ENCODE data around the gene AP4M1. TPM values are rescaled to one million over a fixed set of nuclear protein-coding genes. Genes with fewer than 3 reads are reported as not detected.
A peak's percentile ranks its signal among the peaks of the same experiment; 100 is the strongest.

AP4M1 gene
- 10 to 100 TPM; 12.6 to 12.7 TPM for total RNA-seq

- Mint-ChIP-seq H3K4me1 (ENCODE audit: low read depth) (peaks cover 40% of the 10 kb centered on the region), H3K27me3 (ENCODE audit: low read depth) (no peaks in the 10 kb centered on the region), H3K4me3 (peak within 1 kb of the TSS; percentile 91), H3K27ac (peak within 1 kb of the TSS; percentile 96), H3K9me3 (no peaks in the 10 kb centered on the region), H3K36me3 (ENCODE audit: low read depth) (peaks cover 41% of the 10 kb centered on the region)
- peak; percentile 98 for DNase-seq
- CTCF ChIA-PET: interaction anchor here (0.9 to 2.1 kb wide), 7 partner anchors 11 to 374 kb away, joined by 3 to 7 read pairs (median 4); no protein-coding TSS in a partner anchor
- intact Hi-C loops (cut with micrococcal nuclease): loop anchor here (1.0 to 2.0 kb wide), 8 partner anchors 12 to 328 kb away; partner anchors contain the start of genes CNPY4, GPC2, LAMTOR4 and MBLAC1
These were observed at the start of gene AP4M1, which contains the start of gene MCM7 for GRCh38 chr7:100101016-100101862. AP4M1 (plus strand) TSS chr7:100101643; CDS start chr7:100101715, 72 bp downstream. MCM7 (minus strand) TSS chr7:100101397; CDS start chr7:100101294, 103 bp downstream.

GRCh38 chr7:100053215-100053614, 48.2 kb upstream of the AP4M1 start:
- CTCF ChIA-PET: interaction anchor here (0.7 to 3.2 kb wide), 9 partner anchors 17 to 145 kb away, joined by 3 to 19 read pairs (median 7); no protein-coding TSS in a partner anchor
- H3K9me3 Mint-ChIP-seq: no peaks in the 10 kb centered on the region
- H3K27me3 Mint-ChIP-seq (ENCODE audit: low read depth): no peaks in the 10 kb centered on the region
- peaks cover 6% of the 10 kb centered on the region for H3K36me3 Mint-ChIP-seq (ENCODE audit: low read depth)
- DNase-seq: peak; percentile 56
- H3K4me1 Mint-ChIP-seq (ENCODE audit: low read depth): peaks cover 16% of the 10 kb centered on the region
- H3K4me3 Mint-ChIP-seq: no peak overlapping the region
- intact Hi-C loops (cut with micrococcal nuclease): loop anchor here (1.0 kb wide), 1 partner anchor 59 kb away; no protein-coding TSS in a partner anchor
- H3K27ac Mint-ChIP-seq: no peak overlapping the region

- H3K27ac Mint-ChIP-seq: no peak overlapping the region
- no peaks in the 10 kb centered on the region for H3K4me1 Mint-ChIP-seq (ENCODE audit: low read depth)
- CTCF ChIA-PET: interaction anchor here (1.0 kb wide), 1 partner anchor 22 kb away, joined by 3 read pairs; no protein-coding TSS in a partner anchor
- no peak overlapping the region for H3K4me3 Mint-ChIP-seq
- intact Hi-C loops (cut with micrococcal nuclease): no loop called here
- DNase-seq: no peak
- H3K36me3 Mint-ChIP-seq (ENCODE audit: low read depth): peaks cover 7% of the 10 kb centered on the region
- H3K27me3 Mint-ChIP-seq (ENCODE audit: low read depth): no peaks in the 10 kb centered on the region
- H3K9me3 Mint-ChIP-seq: no peaks in the 10 kb centered on the region
These were observed 44.4 kb upstream of the AP4M1 start for GRCh38 chr7:100057006-100057405.

- H3K9me3 Mint-ChIP-seq: no peaks in the 10 kb centered on the region
These were observed 42.1 kb upstream of the AP4M1 start for GRCh38 chr7:100059251-100059739.

GRCh38 chr7:100061518-100062193, 39.8 kb upstream of the AP4M1 start:
- H3K27me3 Mint-ChIP-seq (ENCODE audit: low read depth): no peaks in the 10 kb centered on the region
- no peak overlapping the region for H3K27ac Mint-ChIP-seq
- H3K4me1 Mint-ChIP-seq (ENCODE audit: low read depth): no peaks in the 10 kb centered on the region
- intact Hi-C loops (cut with micrococcal nuclease): no loop called here
- no peak for DNase-seq
- H3K36me3 Mint-ChIP-seq (ENCODE audit: low read depth): peaks cover 23% of the 10 kb centered on the region
- CTCF ChIA-PET: interaction anchor here (1.0 kb wide), 1 partner anchor 12 kb away, joined by 3 read pairs; the partner anchor contains the start of gene ZSCAN21
- H3K4me3 Mint-ChIP-seq: no peak overlapping the region
- H3K9me3 Mint-ChIP-seq: no peaks in the 10 kb centered on the region

More at GRCh38 chr7:100059251-100059739, 42.1 kb upstream of the AP4M1 start:
- Mint-ChIP-seq H3K27me3 (ENCODE audit: low read depth) (no peaks in the 10 kb centered on the region), H3K4me3 (no peak overlapping the region), H3K36me3 (ENCODE audit: low read depth) (peaks cover 17% of the 10 kb centered on the region), H3K27ac (no peak overlapping the region), H3K4me1 (ENCODE audit: low read depth) (no peaks in the 10 kb centered on the region)
- intact Hi-C loops (cut with micrococcal nuclease): no loop called here
- CTCF ChIA-PET: no interaction called here
- no peak for DNase-seq

GRCh38 chr7:100063376-100063775, 38.1 kb upstream of the AP4M1 start:
- Mint-ChIP-seq H3K27me3 (ENCODE audit: low read depth) (no peaks in the 10 kb centered on the region), H3K9me3 (no peaks in the 10 kb centered on the region), H3K27ac (no peak overlapping the region), H3K4me1 (ENCODE audit: low read depth) (no peaks in the 10 kb centered on the region), H3K4me3 (no peak overlapping the region), H3K36me3 (ENCODE audit: low read depth) (peaks cover 26% of the 10 kb centered on the region)
- CTCF ChIA-PET: interaction anchor here (0.5 to 1.2 kb wide), 4 partner anchors 19 to 144 kb away, joined by 3 read pairs; partner anchors contain the start of gene TRIM4
- intact Hi-C loops (cut with micrococcal nuclease): no loop called here
- no peak for DNase-seq

- no peaks in the 10 kb centered on the region for H3K4me1 Mint-ChIP-seq (ENCODE audit: low read depth)
- CTCF ChIA-PET: interaction anchor here (0.8 to 1.0 kb wide), 2 partner anchors 62 to 70 kb away, joined by 3 to 4 read pairs; partner anchors contain the start of gene MBLAC1
- H3K4me3 Mint-ChIP-seq: no peak overlapping the region
- H3K27ac Mint-ChIP-seq: no peak overlapping the region
- no peaks in the 10 kb centered on the region for H3K9me3 Mint-ChIP-seq
- no peaks in the 10 kb centered on the region for H3K27me3 Mint-ChIP-seq (ENCODE audit: low read depth)
- DNase-seq: no peak
- intact Hi-C loops (cut with micrococcal nuclease): no loop called here
- H3K36me3 Mint-ChIP-seq (ENCODE audit: low read depth): peaks cover 26% of the 10 kb centered on the region
These were observed 37.3 kb upstream of the AP4M1 start for GRCh38 chr7:100064162-100064561.

GRCh38 chr7:100065452-100066186, 35.8 kb upstream of the AP4M1 start:
- CTCF ChIA-PET: no interaction called here
- H3K4me1 Mint-ChIP-seq (ENCODE audit: low read depth): no peaks in the 10 kb centered on the region
- intact Hi-C loops (cut with micrococcal nuclease): no loop called here

GRCh38 chr7:100066953-100067352, 34.5 kb upstream of the AP4M1 start:
- Mint-ChIP-seq H3K4me3 (no peak overlapping the region), H3K36me3 (ENCODE audit: low read depth) (peaks cover 51% of the 10 kb centered on the region), H3K4me1 (ENCODE audit: low read depth) (no peaks in the 10 kb centered on the region), H3K9me3 (peaks cover 24% of the 10 kb centered on the region), H3K27me3 (ENCODE audit: low read depth) (no peaks in the 10 kb centered on the region), H3K27ac (no peak overlapping the region)
- CTCF ChIA-PET: no interaction called here
- DNase-seq: no peak
- intact Hi-C loops (cut with micrococcal nuclease): no loop called here

More at GRCh38 chr7:100065452-100066186, 35.8 kb upstream of the AP4M1 start:
- Mint-ChIP-seq H3K4me3 (no peak overlapping the region), H3K9me3 (peaks cover 11% of the 10 kb centered on the region), H3K27me3 (ENCODE audit: low read depth) (no peaks in the 10 kb centered on the region), H3K36me3 (ENCODE audit: low read depth) (peaks cover 38% of the 10 kb centered on the region), H3K27ac (no peak overlapping the region)
- no peak for DNase-seq

- Mint-ChIP-seq H3K9me3 (peaks cover 36% of the 10 kb centered on the region), H3K4me3 (no peak overlapping the region), H3K27me3 (ENCODE audit: low read depth) (no peaks in the 10 kb centered on the region), H3K36me3 (ENCODE audit: low read depth) (peaks cover 65% of the 10 kb centered on the region), H3K4me1 (ENCODE audit: low read depth) (no peaks in the 10 kb centered on the region), H3K27ac (no peak overlapping the region)
- intact Hi-C loops (cut with micrococcal nuclease): no loop called here
- CTCF ChIA-PET: interaction anchor here (1.4 to 2.5 kb wide), 2 partner anchors 18 to 33 kb away, joined by 3 to 7 read pairs; no protein-coding TSS in a partner anchor
- DNase-seq: no peak
These were observed 31.5 kb upstream of the AP4M1 start for GRCh38 chr7:100069991-100070390.

GRCh38 chr7:100071018-100071723, 30.3 kb upstream of the AP4M1 start:
- no peak overlapping the region for H3K4me3 Mint-ChIP-seq
- intact Hi-C loops (cut with micrococcal nuclease): no loop called here
- CTCF ChIA-PET: interaction anchor here (0.7 to 2.5 kb wide), 5 partner anchors 19 to 75 kb away, joined by 3 to 7 read pairs (median 3); no protein-coding TSS in a partner anchor

More at GRCh38 chr7:100071018-100071723, 30.3 kb upstream of the AP4M1 start:
- Mint-ChIP-seq H3K4me1 (ENCODE audit: low read depth) (no peaks in the 10 kb centered on the region), H3K27ac (no peak overlapping the region), H3K27me3 (ENCODE audit: low read depth) (no peaks in the 10 kb centered on the region), H3K9me3 (peaks cover 36% of the 10 kb centered on the region), H3K36me3 (ENCODE audit: low read depth) (peaks cover 75% of the 10 kb centered on the region)
- no peak for DNase-seq
